Loucy (cell line): ENCODE data around the gene UBN1.

ENCODE experiments used
- H2AFZ ChIP-seq: fragments of 200-600 bp; sonication (generic); 2 replicates; pipeline ENCODE4 v1.6.0; 2016; ENCODE audit warnings: antibody characterized with exemption, mild to moderate bottlenecking, low read length, moderate library complexity
- H3F3A ChIP-seq: fragments of 200-600 bp; 2 replicates; pipeline ENCODE4 v1.6.0; 2016; ENCODE audit warnings: antibody characterized with exemption, low read depth, mild to moderate bottlenecking
- H3K27me3 ChIP-seq: fragments of 200-600 bp; sonication (generic); 2 replicates; pipeline ENCODE4 v1.6.1; 2014; ENCODE audit warnings: low read length, mild to moderate bottlenecking; ENCODE audit not compliant: insufficient read depth, poor library complexity, severe bottlenecking
- H3K36me3 ChIP-seq: fragments of 200-600 bp; sonication (generic); 2 replicates; pipeline ENCODE4 v1.6.1; 2016; ENCODE audit warnings: low read length; ENCODE audit not compliant: insufficient read depth
- H3K4me1 ChIP-seq: fragments of 200-600 bp; sonication (generic); 2 replicates; pipeline ENCODE4 v1.5.1; 2014; ENCODE audit warnings: low read length, mild to moderate bottlenecking; ENCODE audit not compliant: insufficient read depth, poor library complexity, severe bottlenecking
- H3K4me2 ChIP-seq: fragments of 200-600 bp; sonication (generic); 2 replicates; pipeline ENCODE4 v1.6.0; 2014; ENCODE audit warnings: antibody characterized with exemption, low read length, low read depth, mild to moderate bottlenecking; ENCODE audit not compliant: poor library complexity, severe bottlenecking
- H3K4me3 ChIP-seq: fragments of 200-600 bp; sonication (generic); 2 replicates; pipeline ENCODE4 v1.5.1; 2014; ENCODE audit warnings: low read length, mild to moderate bottlenecking, mixed read lengths; ENCODE audit not compliant: poor library complexity, severe bottlenecking
- H3K79me2 ChIP-seq: fragments of 200-600 bp; sonication (generic); 2 replicates; pipeline ENCODE4 v1.6.1; 2014; ENCODE audit warnings: low read length; ENCODE audit not compliant: insufficient read depth
- H3K9ac ChIP-seq: fragments of 200-600 bp; sonication (generic); 2 replicates; pipeline ENCODE4 v1.6.0; 2014; ENCODE audit warnings: mild to moderate bottlenecking, low read depth, low read length, moderate library complexity; ENCODE audit not compliant: poor library complexity, severe bottlenecking
- H3K9me2 ChIP-seq: fragments of 200-600 bp; sonication (generic); replicated peaks from 2 replicates; pipeline ENCODE4 v1.6.1; 2016; ENCODE audit warnings: low read depth, low read length, mixed read lengths
- H3K9me3 ChIP-seq: fragments of 200-600 bp; sonication (generic); 2 replicates; pipeline ENCODE4 v1.6.1; 2014; ENCODE audit warnings: mild to moderate bottlenecking, antibody characterized with exemption, low read length, low read depth; ENCODE audit not compliant: insufficient read depth
- H4K20me1 ChIP-seq: fragments of 200-600 bp; sonication (generic); 2 replicates; pipeline ENCODE4 v1.6.0; 2014; ENCODE audit warnings: antibody characterized with exemption, low read length, mild to moderate bottlenecking; ENCODE audit not compliant: insufficient read depth, poor library complexity, severe bottlenecking
- CTCF ChIP-seq: fragments of 200-600 bp; sonication (generic); conservative IDR thresholded peaks from 2 replicates; pipeline ENCODE4 v1.5.1; 2014; ENCODE audit warnings: mild to moderate bottlenecking, antibody characterized with exemption, low read length
- EZH2phosphoT487 ChIP-seq: fragments of 200-600 bp; IDR thresholded peaks from 2 replicates; pipeline ENCODE4 v1.6.1; 2018; ENCODE audit warnings: antibody characterized with exemption, mild to moderate bottlenecking, moderate library complexity, borderline replicate concordance

Gene UBN1

GRCh38 chr16:4920826-4921225, 73.5 kb downstream of the UBN1 start:
- Histone ChIP-seq H4K20me1 (no peaks in the 10 kb centered on the region), H3K4me1 (no peaks in the 10 kb centered on the region), H2AFZ (no peak overlapping the region), H3K27me3 (no peaks in the 10 kb centered on the region), H3K9me2 (no peaks in the 10 kb centered on the region), H3K9ac (no peak overlapping the region), H3K36me3 (no peaks in the 10 kb centered on the region), H3K79me2 (no peaks in the 10 kb centered on the region), H3K9me3 (no peaks in the 10 kb centered on the region), H3K4me3 (no peak overlapping the region), H3K4me2 (no peak overlapping the region), H3F3A (no peaks in the 10 kb centered on the region)
- TF ChIP-seq EZH2phosphoT487 (no peak), CTCF (no peak)

- H3K9ac ChIP-seq = no peak overlapping the region
- H3K9me3 ChIP-seq = no peaks in the 10 kb centered on the region; the same call in 1 of the 2 replicates
- H2AFZ ChIP-seq = no peak overlapping the region
- H3K9me2 ChIP-seq = no peaks in the 10 kb centered on the region
- no peaks in the 10 kb centered on the region for H3K27me3 ChIP-seq
- H3F3A ChIP-seq = no peaks in the 10 kb centered on the region
- H4K20me1 ChIP-seq = no peaks in the 10 kb centered on the region
- H3K36me3 ChIP-seq = no peaks in the 10 kb centered on the region
- no peak overlapping the region for H3K4me3 ChIP-seq
- H3K4me1 ChIP-seq = no peaks in the 10 kb centered on the region
- TF ChIP-seq CTCF (no peak), EZH2phosphoT487 (no peak)
- no peak overlapping the region for H3K4me2 ChIP-seq
- H3K79me2 ChIP-seq = no peaks in the 10 kb centered on the region
Observed at GRCh38 chr16:4922721-4923342, 75.6 kb downstream of the UBN1 start.

- no peak overlapping the region for H2AFZ ChIP-seq
- no peaks in the 10 kb centered on the region for H3F3A ChIP-seq
- no peaks in the 10 kb centered on the region; the same call in 1 of the 2 replicates for H3K9me3 ChIP-seq
- no peak overlapping the region for H3K4me3 ChIP-seq
- H3K36me3 ChIP-seq = no peaks in the 10 kb centered on the region
- no peaks in the 10 kb centered on the region for H3K27me3 ChIP-seq
- H3K9ac ChIP-seq = no peak overlapping the region
- no peak overlapping the region for H3K4me2 ChIP-seq
- TF ChIP-seq EZH2phosphoT487 = no peak
- TF ChIP-seq CTCF = no peak
- no peaks in the 10 kb centered on the region for H4K20me1 ChIP-seq
- H3K9me2 ChIP-seq = no peaks in the 10 kb centered on the region
- no peaks in the 10 kb centered on the region for H3K4me1 ChIP-seq
- no peaks in the 10 kb centered on the region for H3K79me2 ChIP-seq
Observed at GRCh38 chr16:4923853-4924252, 76.6 kb downstream of the UBN1 start.
